EH (cell line): ENCODE measurements around the gene KRT6C.
"Not testable (repeated sequence)": the region's sequence is repeated elsewhere in the genome, so short reads cannot be mapped to it uniquely, and the experiment has no call there.

Experiments used
- DNase-seq: peaks from one replicate; pipeline ENCODE4 v3.0.0-alpha.2; 2015; ENCODE audit warnings: low read depth

Gene KRT6C

GRCh38 chr12:52499806-52500560, 26.4 kb upstream of the KRT6C start:
- peak; percentile 36 for DNase-seq

- DNase-seq = no peak
Measured at GRCh38 chr12:52498946-52499345, 25.3 kb upstream of the KRT6C start.

GRCh38 chr12:52497975-52498374, 24.4 kb upstream of the KRT6C start:
- no peak for DNase-seq

GRCh38 chr12:52496590-52497071, 23.0 kb upstream of the KRT6C start:
- DNase-seq = peak; percentile 83

- peak; percentile 25 for DNase-seq
Measured at GRCh38 chr12:52496054-52496453, 22.4 kb upstream of the KRT6C start.

- DNase-seq = peak; percentile 5
Measured at GRCh38 chr12:52495389-52495788, 21.8 kb upstream of the KRT6C start.

- DNase-seq = peak; percentile 75
Measured at GRCh38 chr12:52494518-52494917, 20.9 kb upstream of the KRT6C start.

- no peak for DNase-seq
Measured at GRCh38 chr12:52494100-52494499, 20.5 kb upstream of the KRT6C start.

GRCh38 chr12:52493172-52493571, 19.6 kb upstream of the KRT6C start, which contains the start of gene KRT6A:
TSS of gene KRT6A (minus strand) at chr12:52493257. CDS start at chr12:52493188, 69 bp downstream.
- DNase-seq = no peak

- not testable (repeated sequence) for DNase-seq
Measured at GRCh38 chr12:52492405-52492804, 18.8 kb upstream of the KRT6C start.

- DNase-seq = not testable (repeated sequence)
Measured at GRCh38 chr12:52491495-52491894, 17.9 kb upstream of the KRT6C start.

- DNase-seq = no peak
Measured at GRCh38 chr12:52488736-52489135, 15.1 kb upstream of the KRT6C start.

GRCh38 chr12:52487744-52488443, 14.3 kb upstream of the KRT6C start:
- not testable (repeated sequence) for DNase-seq

- no peak for DNase-seq
Measured at GRCh38 chr12:52487211-52487610, 13.6 kb upstream of the KRT6C start.

- DNase-seq = no peak
Measured at GRCh38 chr12:52486166-52487105, 12.8 kb upstream of the KRT6C start.

- DNase-seq = no peak
Measured at GRCh38 chr12:52480073-52480472, 6.5 kb upstream of the KRT6C start.

GRCh38 chr12:52477651-52478050, 4.0 kb upstream of the KRT6C start:
- DNase-seq = no peak

GRCh38 chr12:52474212-52474611, 607 bp upstream of the KRT6C start:
- DNase-seq = no peak

- no peak for DNase-seq
Measured at GRCh38 chr12:52469853-52470252, 3.8 kb downstream of the KRT6C start.

- DNase-seq = no peak
Measured at GRCh38 chr12:52464897-52465296, 8.7 kb downstream of the KRT6C start.

- DNase-seq = no peak
Measured at GRCh38 chr12:52461693-52462092, 11.9 kb downstream of the KRT6C start.

GRCh38 chr12:52458861-52459260, 14.7 kb downstream of the KRT6C start:
- DNase-seq = no peak
